Activated CD4-positive, alpha-beta memory T cell treated with anti-CD3 and anti-CD28 coated beads for 36 hours (primary cell): ENCODE data around the gene KCNS3. TPM values are rescaled to one million over a fixed set of nuclear protein-coding genes. Genes with fewer than 3 reads are reported as not detected.

Source experiments
- CTCF ChIA-PET: fragments of 350-600 bp; sonication (Branson Sonifier 250); formaldehyde crosslinking; loops from one replicate; lab custom pipeline; 2021; ENCODE audit warnings: antibody characterized with exemption, inconsistent platforms; lab: Charles Lee
- POLR2A ChIA-PET: fragments of 350-600 bp; sonication (Branson Sonifier 250); formaldehyde crosslinking; loops from one replicate; lab custom pipeline; 2021; ENCODE audit warnings: antibody characterized with exemption; lab: Charles Lee
- DNase-seq: peaks from one replicate; pipeline ENCODE4 v3.0.0-alpha.2; 2020
- H3K27ac Mint-ChIP-seq: one replicate; pipeline ENCODE4 v1.8.0; 2021; ENCODE audit warnings: mixed read lengths
- H3K27me3 Mint-ChIP-seq: one replicate; pipeline ENCODE4 v1.8.0; 2021; ENCODE audit warnings: mixed read lengths
- H3K36me3 Mint-ChIP-seq: one replicate; pipeline ENCODE4 v1.8.0; 2021; ENCODE audit warnings: mixed read lengths
- H3K4me1 Mint-ChIP-seq: one replicate; pipeline ENCODE4 v1.8.0; 2021; ENCODE audit warnings: low read depth, mixed read lengths
- H3K4me3 Mint-ChIP-seq: one replicate; pipeline ENCODE4 v1.8.0; 2021; ENCODE audit warnings: mild to moderate bottlenecking, mixed read lengths
- H3K9me3 Mint-ChIP-seq: one replicate; pipeline ENCODE4 v1.8.0; 2021; ENCODE audit warnings: mixed read lengths
- intact Hi-C: fragments of 100-400 bp; cut with micrococcal nuclease; formaldehyde crosslinking; loops from one replicate; pipeline ENCODE4 v1.15.1; 2023
- total RNA-seq, 2 experiments: library from RNA; stranded (reverse); gene quantifications; one replicate each; pipeline ENCODE4 v1.2.3, GENCODE V29; 2021

KCNS3 gene
- total RNA-seq = under 1 TPM; 0.17 to 0.19 TPM

GRCh38 chr2:17878281-17879136 lies at the start of gene KCNS3:
TSS of gene KCNS3 (plus strand) at chr2:17878667. CDS start at chr2:17931009, 52,342 bp downstream.
- no peak for DNase-seq
- Mint-ChIP-seq H3K36me3 (no peaks in the 10 kb centered on the region), H3K27me3 (peaks cover 59% of the 10 kb centered on the region), H3K4me3 (peak within 1 kb of the TSS; percentile 62), H3K27ac (no peak within 1 kb of the TSS), H3K9me3 (no peaks in the 10 kb centered on the region), H3K4me1 (peaks cover 12% of the 10 kb centered on the region)
- POLR2A ChIA-PET = no interaction called here
- intact Hi-C loops = no loop called here
- CTCF ChIA-PET = no interaction called here

- Mint-ChIP-seq H3K36me3 (no peaks in the 10 kb centered on the region), H3K9me3 (no peaks in the 10 kb centered on the region), H3K4me1 (no peaks in the 10 kb centered on the region), H3K27ac (no peak overlapping the region), H3K27me3 (peaks cover 26% of the 10 kb centered on the region), H3K4me3 (no peak overlapping the region)
- intact Hi-C loops = loop anchor here (2.0 kb wide), 1 partner anchor 112 kb away; no protein-coding TSS in a partner anchor
- POLR2A ChIA-PET = no interaction called here
- peak; percentile 59 for DNase-seq
- CTCF ChIA-PET = interaction anchor here (1.9 kb wide), 1 partner anchor 111 kb away, joined by 9 read pairs; no protein-coding TSS in a partner anchor
Observed at GRCh38 chr2:17830053-17831034, 48.1 kb upstream of the KCNS3 start.

- intact Hi-C loops = no loop called here
- CTCF ChIA-PET = no interaction called here
Observed at GRCh38 chr2:17835516-17835915, 43.0 kb upstream of the KCNS3 start.

GRCh38 chr2:17839959-17840358 lies 38.5 kb upstream of the KCNS3 start:
- no peaks in the 10 kb centered on the region for H3K4me1 Mint-ChIP-seq
- intact Hi-C loops = no loop called here
- no peaks in the 10 kb centered on the region for H3K9me3 Mint-ChIP-seq

More at GRCh38 chr2:17835516-17835915, 43.0 kb upstream of the KCNS3 start:
- peaks cover 15% of the 10 kb centered on the region for H3K27me3 Mint-ChIP-seq
- POLR2A ChIA-PET = no interaction called here
- DNase-seq = no peak
- no peak overlapping the region for H3K4me3 Mint-ChIP-seq
- H3K27ac Mint-ChIP-seq = no peak overlapping the region
- no peaks in the 10 kb centered on the region for H3K9me3 Mint-ChIP-seq
- no peaks in the 10 kb centered on the region for H3K4me1 Mint-ChIP-seq
- no peaks in the 10 kb centered on the region for H3K36me3 Mint-ChIP-seq

GRCh38 chr2:17843457-17843856 lies 35.0 kb upstream of the KCNS3 start:
- Mint-ChIP-seq H3K36me3 (no peaks in the 10 kb centered on the region), H3K27ac (no peak overlapping the region), H3K4me1 (no peaks in the 10 kb centered on the region), H3K9me3 (no peaks in the 10 kb centered on the region), H3K4me3 (no peak overlapping the region), H3K27me3 (peaks cover 4% of the 10 kb centered on the region)
- POLR2A ChIA-PET = no interaction called here
- DNase-seq = no peak
- intact Hi-C loops = no loop called here
- CTCF ChIA-PET = interaction anchor here (0.7 kb wide), 1 partner anchor 12 kb away, joined by 3 read pairs; no protein-coding TSS in a partner anchor

More at GRCh38 chr2:17839959-17840358, 38.5 kb upstream of the KCNS3 start:
- no peaks in the 10 kb centered on the region for H3K36me3 Mint-ChIP-seq
- POLR2A ChIA-PET = no interaction called here
- DNase-seq = no peak
- CTCF ChIA-PET = no interaction called here
- peaks cover 6% of the 10 kb centered on the region for H3K27me3 Mint-ChIP-seq
- no peak overlapping the region for H3K4me3 Mint-ChIP-seq
- H3K27ac Mint-ChIP-seq = no peak overlapping the region

GRCh38 chr2:17845806-17846205 lies 32.7 kb upstream of the KCNS3 start:
- Mint-ChIP-seq H3K9me3 (no peaks in the 10 kb centered on the region), H3K4me3 (no peak overlapping the region), H3K36me3 (no peaks in the 10 kb centered on the region), H3K4me1 (no peaks in the 10 kb centered on the region), H3K27me3 (peaks cover 6% of the 10 kb centered on the region), H3K27ac (no peak overlapping the region)
- no peak for DNase-seq
- POLR2A ChIA-PET = no interaction called here
- CTCF ChIA-PET = interaction anchor here (0.6 kb wide), 1 partner anchor 92 kb away, joined by 4 read pairs; the partner anchor contains the start of genes GEN1 and SMC6
- intact Hi-C loops = no loop called here

- intact Hi-C loops = no loop called here
Observed at GRCh38 chr2:17846676-17847075, 31.8 kb upstream of the KCNS3 start.

GRCh38 chr2:17847236-17847635 lies 31.2 kb upstream of the KCNS3 start:
- no peak overlapping the region for H3K4me3 Mint-ChIP-seq
- POLR2A ChIA-PET = no interaction called here
- intact Hi-C loops = no loop called here

More at GRCh38 chr2:17846676-17847075, 31.8 kb upstream of the KCNS3 start:
- CTCF ChIA-PET = interaction anchor here (0.8 kb wide), 1 partner anchor 11 kb away, joined by 5 read pairs; no protein-coding TSS in a partner anchor
- DNase-seq = no peak
- POLR2A ChIA-PET = no interaction called here
- Mint-ChIP-seq H3K27me3 (peaks cover 8% of the 10 kb centered on the region), H3K4me3 (no peak overlapping the region), H3K36me3 (no peaks in the 10 kb centered on the region), H3K4me1 (no peaks in the 10 kb centered on the region), H3K9me3 (no peaks in the 10 kb centered on the region), H3K27ac (no peak overlapping the region)

GRCh38 chr2:17849275-17849674 lies 29.2 kb upstream of the KCNS3 start:
- Mint-ChIP-seq H3K4me3 (no peak overlapping the region), H3K36me3 (no peaks in the 10 kb centered on the region), H3K27ac (no peak overlapping the region), H3K9me3 (no peaks in the 10 kb centered on the region), H3K4me1 (no peaks in the 10 kb centered on the region), H3K27me3 (peaks cover 4% of the 10 kb centered on the region)
- no peak for DNase-seq
- intact Hi-C loops = no loop called here
- ChIA-PET POLR2A (no interaction called here), CTCF (no interaction called here)

More at GRCh38 chr2:17847236-17847635, 31.2 kb upstream of the KCNS3 start:
- Mint-ChIP-seq H3K9me3 (no peaks in the 10 kb centered on the region), H3K27me3 (peaks cover 8% of the 10 kb centered on the region), H3K36me3 (no peaks in the 10 kb centered on the region), H3K27ac (no peak overlapping the region), H3K4me1 (no peaks in the 10 kb centered on the region)
- CTCF ChIA-PET = interaction anchor here (0.6 to 0.8 kb wide), 2 partner anchors 11 to 69 kb away, joined by 4 to 5 read pairs; no protein-coding TSS in a partner anchor
- DNase-seq = no peak

- intact Hi-C loops = loop anchor here (10.0 kb wide), 1 partner anchor 295 kb away; no protein-coding TSS in a partner anchor
- POLR2A ChIA-PET = no interaction called here
- H3K27ac Mint-ChIP-seq = no peak overlapping the region
Observed at GRCh38 chr2:17850151-17850550, 28.3 kb upstream of the KCNS3 start.

GRCh38 chr2:17851731-17852585 lies 26.5 kb upstream of the KCNS3 start:
- Mint-ChIP-seq H3K9me3 (no peaks in the 10 kb centered on the region), H3K27me3 (peaks cover 16% of the 10 kb centered on the region), H3K4me1 (no peaks in the 10 kb centered on the region), H3K36me3 (no peaks in the 10 kb centered on the region), H3K27ac (no peak overlapping the region), H3K4me3 (no peak overlapping the region)
- intact Hi-C loops = loop anchor here (10.0 kb wide), 1 partner anchor 293 kb away; no protein-coding TSS in a partner anchor
- ChIA-PET CTCF (interaction anchor here (1.1 kb wide), 1 partner anchor 24 kb away, joined by 3 read pairs; no protein-coding TSS in a partner anchor), POLR2A (no interaction called here)
- DNase-seq = peak; percentile 42

More at GRCh38 chr2:17850151-17850550, 28.3 kb upstream of the KCNS3 start:
- H3K36me3 Mint-ChIP-seq = no peaks in the 10 kb centered on the region
- H3K9me3 Mint-ChIP-seq = no peaks in the 10 kb centered on the region
- DNase-seq = no peak
- CTCF ChIA-PET = interaction anchor here (1.1 kb wide), 1 partner anchor 299 kb away, joined by 3 read pairs; no protein-coding TSS in a partner anchor
- H3K4me3 Mint-ChIP-seq = no peak overlapping the region
- no peaks in the 10 kb centered on the region for H3K4me1 Mint-ChIP-seq
- H3K27me3 Mint-ChIP-seq = peaks cover 4% of the 10 kb centered on the region
